Natural killer cell (primary cell): ENCODE measurements around the gene GBA2. TPM values are rescaled to one million over a fixed set of nuclear protein-coding genes. Genes with fewer than 3 reads are reported as not detected.

ENCODE experiments used
- ATAC-seq, 3 donors: fragments of 150-1000 bp in 2 of 3; fragments of 200-7000 bp in 1 of 3; cut with Tn5 transposase; 1 replicate in 1 of 3; 2 replicates in 2 of 3; pipeline ENCODE4 v1.10.0; 2021; ENCODE audit warnings: mild to moderate bottlenecking in 2 of 3, moderate library complexity in 2 of 3
- DNase-seq, 2 donors: peaks; one replicate each; pipeline versions ENCODE4 v3.0.0 to v3.0.0-alpha.2; 2013 to 2021; ENCODE audit warnings: mixed read lengths in 1 of 2
- H3K27ac ChIP-seq: one replicate; pipeline ENCODE4 v1.5.1; 2013; ENCODE audit warnings: mild to moderate bottlenecking, low read length
- H3K27me3 ChIP-seq: one replicate; pipeline ENCODE4 v1.6.1; 2013; ENCODE audit warnings: low read length; ENCODE audit not compliant: control insufficient read depth, insufficient read depth
- H3K36me3 ChIP-seq: one replicate; pipeline ENCODE4 v1.6.1; 2013; ENCODE audit warnings: low read length; ENCODE audit not compliant: control insufficient read depth, insufficient read depth
- H3K4me1 ChIP-seq: one replicate; pipeline ENCODE4 v1.6.1; 2013; ENCODE audit warnings: low read length; ENCODE audit not compliant: control insufficient read depth, insufficient read depth
- H3K4me3 ChIP-seq: one replicate; pipeline ENCODE4 v1.5.1; 2013; ENCODE audit warnings: low read length
- H3K9me3 ChIP-seq: one replicate; pipeline ENCODE4 v1.6.1; 2013; ENCODE audit warnings: low read length; ENCODE audit not compliant: control insufficient read depth, insufficient read depth
- H3K27ac Mint-ChIP-seq, 2 donors: one replicate each; pipeline ENCODE4 v1.8.0; 2022; ENCODE audit warnings: mild to moderate bottlenecking in 2 of 2, mixed read lengths in 2 of 2, moderate library complexity in 1 of 2
- H3K27me3 Mint-ChIP-seq, 2 donors: one replicate each; pipeline ENCODE4 v1.8.0; 2022; ENCODE audit warnings: low read depth in 2 of 2, mixed read lengths in 2 of 2
- H3K36me3 Mint-ChIP-seq: one replicate; pipeline ENCODE4 v1.8.0; 2022; ENCODE audit warnings: mixed read lengths
- H3K4me1 Mint-ChIP-seq, 2 donors: one replicate each; pipeline ENCODE4 v1.8.0; 2022; ENCODE audit warnings: mixed read lengths in 2 of 2
- H3K4me3 Mint-ChIP-seq: one replicate; pipeline ENCODE4 v1.8.0; 2022; ENCODE audit warnings: mild to moderate bottlenecking, moderate library complexity, mixed read lengths
- H3K9me3 Mint-ChIP-seq, 2 donors: one replicate each; pipeline ENCODE4 v1.8.0; 2022; ENCODE audit warnings: mixed read lengths in 2 of 2
- WGBS: methylation state at CpG from one replicate; pipeline ENCODE4 v1.1.7; 2013; ENCODE audit warnings: missing lambda C conversion rate; ENCODE audit not compliant: insufficient coverage; 5-methylcytosine and 5-hydroxymethylcytosine counted together
- intact Hi-C: fragments of 100-400 bp; cut with micrococcal nuclease; formaldehyde crosslinking; loops from one replicate; pipeline ENCODE4 v1.14.2; 2022
- total RNA-seq, 4 donors: library from RNA; stranded (reverse); fragments of 120-200 nt in 1 of 4; gene quantifications; one replicate each; pipeline versions ENCODE4 v1.2.3 to v1.2.4, GENCODE V29; 2013 to 2022
- TF ChIP-seq, protein P1 (sequence below): fragments of 200-600 bp; IDR thresholded peaks from one replicate; pipeline ENCODE4 v1.8.0; 2022; ENCODE audit warnings: antibody characterized with exemption

The GBA2 gene
- total RNA-seq, 3 donors from 2014 or later (not counting 1 experiment from before 2014, with no cell fraction given): 76.4 to 118 (median 101) TPM

- H3K27ac Mint-ChIP-seq: no peak overlapping the region
- intact Hi-C loops: no loop called here
- Histone ChIP-seq H3K27ac (no peak overlapping the region), H3K4me1 (no peaks in the 10 kb centered on the region), H3K4me3 (no peak overlapping the region), H3K36me3 (no peaks in the 10 kb centered on the region), H3K9me3 (no peaks in the 10 kb centered on the region), H3K27me3 (no peaks in the 10 kb centered on the region)
- H3K4me3 Mint-ChIP-seq: no peak overlapping the region
- no peak for DNase-seq
- H3K36me3 Mint-ChIP-seq: no peaks in the 10 kb centered on the region
- H3K27me3 Mint-ChIP-seq: peaks cover 0 to 9% of the 10 kb centered on the region in 2 donors
- H3K9me3 Mint-ChIP-seq: no peaks in the 10 kb centered on the region
- ATAC-seq: no peak
- WGBS: 94% methylated on average over 2 of the region's 2 CpGs
- TF ChIP-seq, protein P1, sequence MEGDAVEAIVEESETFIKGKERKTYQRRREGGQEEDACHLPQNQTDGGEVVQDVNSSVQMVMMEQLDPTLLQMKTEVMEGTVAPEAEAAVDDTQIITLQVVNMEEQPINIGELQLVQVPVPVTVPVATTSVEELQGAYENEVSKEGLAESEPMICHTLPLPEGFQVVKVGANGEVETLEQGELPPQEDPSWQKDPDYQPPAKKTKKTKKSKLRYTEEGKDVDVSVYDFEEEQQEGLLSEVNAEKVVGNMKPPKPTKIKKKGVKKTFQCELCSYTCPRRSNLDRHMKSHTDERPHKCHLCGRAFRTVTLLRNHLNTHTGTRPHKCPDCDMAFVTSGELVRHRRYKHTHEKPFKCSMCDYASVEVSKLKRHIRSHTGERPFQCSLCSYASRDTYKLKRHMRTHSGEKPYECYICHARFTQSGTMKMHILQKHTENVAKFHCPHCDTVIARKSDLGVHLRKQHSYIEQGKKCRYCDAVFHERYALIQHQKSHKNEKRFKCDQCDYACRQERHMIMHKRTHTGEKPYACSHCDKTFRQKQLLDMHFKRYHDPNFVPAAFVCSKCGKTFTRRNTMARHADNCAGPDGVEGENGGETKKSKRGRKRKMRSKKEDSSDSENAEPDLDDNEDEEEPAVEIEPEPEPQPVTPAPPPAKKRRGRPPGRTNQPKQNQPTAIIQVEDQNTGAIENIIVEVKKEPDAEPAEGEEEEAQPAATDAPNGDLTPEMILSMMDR: no peak
- peaks cover 0 to 21% of the 10 kb centered on the region in 2 donors for H3K4me1 Mint-ChIP-seq
These were observed 44.4 kb upstream of the GBA2 start for GRCh38 chr9:35793461-35793860.

DNA sequence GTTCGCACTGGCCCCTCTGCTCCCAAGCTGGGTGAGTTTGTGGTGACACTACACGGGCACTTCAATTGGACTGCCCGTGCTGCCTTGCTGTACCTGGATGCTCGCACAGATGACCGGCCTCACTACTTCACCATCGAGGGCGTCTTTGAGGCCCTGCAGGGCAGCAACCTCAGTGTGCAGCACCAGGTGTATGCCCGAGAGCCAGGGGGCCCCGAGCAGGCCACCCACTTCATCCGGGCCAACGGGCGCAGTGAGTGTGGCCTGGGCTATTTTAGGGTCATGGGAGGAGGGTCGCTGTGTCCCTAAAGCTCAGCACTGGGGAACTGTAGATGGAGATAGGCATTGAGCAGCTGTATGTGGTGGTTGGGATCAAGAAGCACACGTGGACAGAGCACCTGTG, 43.8 kb upstream of the GBA2 start:
- Histone ChIP-seq H3K36me3 (no peaks in the 10 kb centered on the region), H3K4me1 (no peaks in the 10 kb centered on the region), H3K27me3 (no peaks in the 10 kb centered on the region), H3K9me3 (no peaks in the 10 kb centered on the region), H3K27ac (no peak overlapping the region), H3K4me3 (no peak overlapping the region)
- intact Hi-C loops: no loop called here
- H3K36me3 Mint-ChIP-seq: no peaks in the 10 kb centered on the region
- DNase-seq (no peak), ATAC-seq (no peak)
- H3K27ac Mint-ChIP-seq: no peak overlapping the region
- H3K4me1 Mint-ChIP-seq: peaks cover 0 to 21% of the 10 kb centered on the region in 2 donors
- no peaks in the 10 kb centered on the region for H3K9me3 Mint-ChIP-seq
- TF ChIP-seq, protein P1: no peak
- H3K27me3 Mint-ChIP-seq: peaks cover 0 to 9% of the 10 kb centered on the region in 2 donors
- WGBS: 97% methylated on average over 14 of the region's 14 CpGs
- no peak overlapping the region for H3K4me3 Mint-ChIP-seq

- no peaks in the 10 kb centered on the region for H3K9me3 ChIP-seq
- no peak overlapping the region for H3K4me3 ChIP-seq
- intact Hi-C loops: no loop called here
- H3K27me3 Mint-ChIP-seq: peaks cover 0 to 9% of the 10 kb centered on the region in 2 donors
- H3K36me3 ChIP-seq: no peaks in the 10 kb centered on the region
- 96% methylated on average over 32 of the region's 34 CpGs for WGBS
- H3K4me3 Mint-ChIP-seq: no peak overlapping the region
- H3K4me1 ChIP-seq: no peaks in the 10 kb centered on the region
- TF ChIP-seq, protein P1: no peak
- no peak overlapping the region for H3K27ac Mint-ChIP-seq
- DNase-seq (no peak), ATAC-seq (no peak)
- H3K9me3 Mint-ChIP-seq: no peaks in the 10 kb centered on the region
- H3K27ac ChIP-seq: no peak overlapping the region
- H3K36me3 Mint-ChIP-seq: no peaks in the 10 kb centered on the region
- peaks cover 0 to 21% of the 10 kb centered on the region in 2 donors for H3K4me1 Mint-ChIP-seq
- no peaks in the 10 kb centered on the region for H3K27me3 ChIP-seq
These were observed 43.2 kb upstream of the GBA2 start for GRCh38 chr9:35792024-35792813.
